Caki2 (cell line): Measurements from ENCODE around the gene USP14. TPM values are rescaled to one million over a fixed set of nuclear protein-coding genes. Genes with fewer than 3 reads are reported as not detected.

ENCODE experiments used
- total RNA-seq: library from RNA; depleted of rRNA; stranded (reverse); fragments of >200 nt; shearing (Covaris generic); gene quantifications from 2 replicates; pipeline ENCODE4 v1.2.3, GENCODE V29; 2014; ENCODE audit warnings: low replicate concordance; rRNA removed

Gene USP14
- total RNA-seq, 1 experiment from 2014 or later: 8.7 TPM

Other genes with a start within 250 kb of the USP14 start
- not detected in 2 replicates for gene TUBB8B, start 108.9 kb upstream of the USP14 start, total RNA-seq
- gene THOC1, start 109.5 kb downstream of the USP14 start, total RNA-seq: 19.4 and 21.0 TPM in 2 replicates